H1 (cell line): ENCODE results near the gene NFIA. TPM values are rescaled to one million over a fixed set of nuclear protein-coding genes. Genes with fewer than 3 reads are reported as not detected.

ENCODE experiments used
- CHD7 ChIP-seq: fragments of 300-600 bp; sonication (generic); IDR thresholded peaks from 2 replicates; pipeline ENCODE4 v1.7.1; 2012; ENCODE audit warnings: low read length, moderate library complexity, mild to moderate bottlenecking, inconsistent platforms; ENCODE audit not compliant: insufficient replicate concordance
- polyA plus RNA-seq, 7 experiments: library from polyadenylated mRNA; depleted of rRNA in 3 of 7; stranded (reverse) in 5 of 7; unstranded in 2 of 7; fragments of >200 nt in 5 of 7; fragments of 200-250 nt in 2 of 7; gene quantifications; 1 replicate in 5 of 7; 2 replicates in 1 of 7; 4 replicates in 1 of 7; pipeline versions ENCODE4 v1.2.1 to v1.2.3, GENCODE V29; 2011 to 2013; ENCODE audit warnings: missing spikeins in 2 of 7, mixed read lengths in 2 of 7
- total RNA-seq: library from RNA; stranded (reverse); fragmentation: NEBNext Ultra II Directional; extraction: Animal tissue kit (Norgen Biotek cat#: 25700); gene quantifications from 2 replicates; pipeline ENCODE4 v1.2.1, GENCODE V29; 2021

The NFIA gene
- total and polyA plus RNA-seq, 2 of the 8 experiments (the other 6 are each of a cell fraction or from before 2014, with no cell fraction given), result 1.8 to 2.3 TPM

- TF ChIP-seq CHD7, result no peak
Observed at GRCh38 chr1:61158591-61158990, 76.2 kb downstream of the NFIA start (continued).
